EL (cell line): ENCODE measurements around the gene IL17D.
A peak's percentile ranks its signal among the peaks of the same experiment; 100 is the strongest.

Experiments used
- DNase-seq: peaks from one replicate; pipeline ENCODE4 v3.0.0-alpha.2; 2016

Gene IL17D

DNA sequence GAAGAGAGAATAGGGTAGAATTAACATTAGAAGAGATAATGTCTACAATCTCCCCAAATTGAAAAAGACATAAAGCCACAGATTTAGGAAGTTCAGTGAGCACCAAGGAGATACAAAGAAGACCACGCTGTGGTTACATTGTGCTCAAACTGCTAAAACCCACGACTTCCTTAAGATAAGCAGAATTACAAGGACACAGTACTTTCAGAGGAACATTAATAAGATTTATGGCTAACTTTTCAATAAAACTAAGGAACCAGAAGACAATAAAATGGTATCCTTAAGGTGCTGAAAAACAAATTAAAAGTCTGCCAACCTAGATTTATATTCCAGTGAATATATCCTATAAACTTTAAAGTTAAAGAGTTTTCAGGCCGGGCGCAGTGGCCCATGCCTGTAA lies 7.4 kb upstream of the IL17D start:
- no peak for DNase-seq

DNA sequence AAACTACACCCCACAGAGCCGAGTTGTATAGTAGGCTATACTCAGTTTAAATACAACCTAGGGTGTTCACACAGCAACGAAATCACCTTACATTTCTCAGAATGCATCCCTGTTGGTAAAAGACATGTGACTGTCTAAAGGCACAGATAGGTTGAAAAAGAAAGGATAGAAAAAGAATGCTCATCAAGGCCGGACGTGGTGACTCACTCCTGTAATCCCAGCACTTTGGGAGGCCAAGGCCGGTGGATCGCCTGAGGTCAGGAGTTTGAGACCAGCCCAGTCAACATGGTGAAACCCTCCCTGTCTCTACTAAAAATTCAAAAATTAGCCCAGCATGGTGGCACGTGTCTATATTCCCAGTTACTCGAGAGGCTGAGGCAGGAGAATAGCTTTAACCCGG lies 3.8 kb upstream of the IL17D start:
- no peak for DNase-seq

DNA sequence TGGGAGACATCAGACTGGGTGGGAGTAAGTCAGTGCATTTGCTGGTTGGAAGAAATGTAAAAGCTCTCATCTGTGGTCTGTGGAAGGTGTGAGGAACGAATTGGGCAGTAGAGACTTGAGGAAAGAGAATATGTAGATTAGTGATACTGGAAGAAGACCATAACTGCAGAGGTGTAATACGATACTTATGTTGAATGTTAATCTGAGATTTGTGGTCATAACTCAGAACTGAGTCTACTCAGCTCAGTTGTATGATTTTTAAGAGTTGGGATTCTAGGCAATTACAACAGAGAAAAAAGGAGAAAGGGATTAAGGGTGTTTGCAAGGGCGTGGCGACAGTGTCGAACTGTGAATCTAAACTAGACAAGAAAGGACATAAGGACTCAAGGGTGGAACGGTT lies 3.2 kb upstream of the IL17D start:
- no peak for DNase-seq

DNA sequence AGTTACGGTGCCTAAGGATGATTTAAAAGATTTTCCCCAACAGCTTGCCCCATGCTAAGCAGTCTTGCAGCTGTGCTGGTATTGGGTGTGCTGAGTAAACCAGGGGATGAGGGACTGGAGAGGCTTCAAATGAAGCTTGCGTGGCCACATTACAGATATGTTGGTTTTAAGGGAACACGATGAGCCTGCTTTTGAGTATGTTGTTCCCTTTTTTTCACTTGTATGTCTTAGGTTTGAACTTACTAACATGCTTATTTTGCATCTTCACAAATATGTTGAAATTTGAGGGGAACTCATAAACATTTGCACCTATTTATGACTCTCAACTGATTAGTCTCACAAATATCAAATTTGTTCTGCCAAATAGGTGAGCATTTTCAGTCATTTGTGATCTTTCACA lies 2.0 kb upstream of the IL17D start:
- DNase-seq, result no peak

DNA sequence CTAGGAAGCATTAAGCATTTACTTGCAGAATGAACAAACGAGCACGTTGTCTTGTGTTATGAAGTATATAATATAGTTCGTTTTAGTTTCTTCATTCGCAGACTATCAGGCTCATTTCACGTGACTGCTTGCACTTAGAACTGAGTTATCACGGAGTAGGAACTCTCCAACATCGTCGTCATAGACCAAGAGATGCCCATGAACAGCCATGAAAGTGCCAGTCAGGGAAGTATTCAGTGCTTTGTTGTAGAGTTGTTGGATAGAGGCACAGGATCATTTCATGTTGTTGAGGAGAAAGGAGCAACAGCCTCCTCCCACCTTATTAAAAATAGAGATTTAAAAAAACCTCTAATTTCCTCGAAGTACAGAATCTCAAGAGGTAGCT lies 977 bp upstream of the IL17D start:
- no peak for DNase-seq

DNA sequence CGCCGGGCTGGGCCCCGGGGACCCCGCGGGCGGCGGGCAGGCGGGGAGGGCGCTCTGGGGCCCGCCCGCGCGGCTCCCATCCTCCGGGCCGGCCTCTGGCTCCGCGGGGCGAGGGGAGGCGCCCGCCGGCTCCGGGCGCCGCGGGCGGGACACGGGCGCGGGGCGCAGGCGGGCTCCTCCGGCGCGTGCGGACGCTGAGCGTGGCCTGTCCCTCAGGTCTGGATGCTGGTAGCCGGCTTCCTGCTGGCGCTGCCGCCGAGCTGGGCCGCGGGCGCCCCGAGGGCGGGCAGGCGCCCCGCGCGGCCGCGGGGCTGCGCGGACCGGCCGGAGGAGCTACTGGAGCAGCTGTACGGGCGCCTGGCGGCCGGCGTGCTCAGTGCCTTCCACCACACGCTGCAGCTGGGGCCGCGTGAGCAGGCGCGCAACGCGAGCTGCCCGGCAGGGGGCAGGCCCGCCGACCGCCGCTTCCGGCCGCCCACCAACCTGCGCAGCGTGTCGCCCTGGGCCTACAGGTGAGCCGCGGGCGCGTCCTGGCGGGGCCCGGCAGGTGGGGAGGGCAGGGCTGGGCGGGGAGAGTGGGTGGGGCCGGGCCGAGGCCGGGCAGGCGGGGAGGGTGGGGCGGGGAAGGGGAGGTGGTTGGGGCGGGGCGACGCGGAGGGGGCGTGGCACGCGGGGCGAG lies 420 bp downstream of the IL17D start:
- DNase-seq, result peak; percentile 78

DNA sequence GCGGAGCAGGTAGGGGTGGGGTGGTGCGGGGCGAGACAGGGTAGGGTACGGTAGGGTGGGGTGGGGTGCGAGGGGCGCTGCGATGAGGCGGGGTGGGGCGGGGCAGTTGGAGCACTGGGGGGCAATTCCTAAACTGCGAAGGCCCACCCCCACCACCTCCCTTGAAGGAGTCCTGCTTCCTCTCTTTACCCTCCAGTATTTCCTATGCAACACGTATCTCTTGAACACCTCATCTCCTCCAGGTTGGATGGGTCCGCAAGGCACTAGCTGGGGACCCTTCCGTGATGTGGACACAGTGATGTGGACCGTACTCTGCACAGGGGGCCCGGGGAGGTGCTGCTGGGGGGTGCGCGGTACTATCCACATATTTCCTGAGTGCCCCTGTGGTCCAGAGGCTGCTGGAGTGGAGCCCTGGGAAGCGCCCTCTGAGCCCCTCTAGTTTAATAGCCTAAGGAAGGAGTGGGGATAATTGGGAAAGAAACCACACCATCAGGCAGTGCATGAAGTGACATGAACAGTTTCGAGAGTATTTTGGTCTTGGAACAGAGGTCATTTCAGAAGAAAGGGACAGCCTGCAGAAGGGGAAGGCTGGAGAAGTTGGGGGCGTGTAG lies 1.1 kb downstream of the IL17D start:
- DNase-seq, result no peak

DNA sequence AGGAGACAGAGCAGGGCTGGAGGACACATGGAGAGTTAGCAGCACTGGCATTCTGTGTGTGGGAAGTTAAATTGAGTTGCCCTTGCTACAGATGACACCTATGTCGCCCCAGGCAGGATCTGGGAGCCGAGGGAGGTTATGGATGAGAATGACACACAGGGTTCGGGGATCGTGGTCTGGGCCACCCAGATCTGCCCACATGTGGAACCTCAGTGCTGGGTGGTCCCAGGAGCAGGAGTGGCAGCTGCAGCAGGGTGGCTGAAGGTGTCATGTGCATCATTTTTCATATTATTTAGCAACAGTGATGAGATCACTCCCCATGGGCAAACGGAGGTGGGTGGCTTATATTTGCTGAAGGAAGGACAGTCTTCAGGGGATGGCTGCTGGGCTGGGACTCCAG lies 3.2 kb downstream of the IL17D start:
- no peak for DNase-seq

DNA sequence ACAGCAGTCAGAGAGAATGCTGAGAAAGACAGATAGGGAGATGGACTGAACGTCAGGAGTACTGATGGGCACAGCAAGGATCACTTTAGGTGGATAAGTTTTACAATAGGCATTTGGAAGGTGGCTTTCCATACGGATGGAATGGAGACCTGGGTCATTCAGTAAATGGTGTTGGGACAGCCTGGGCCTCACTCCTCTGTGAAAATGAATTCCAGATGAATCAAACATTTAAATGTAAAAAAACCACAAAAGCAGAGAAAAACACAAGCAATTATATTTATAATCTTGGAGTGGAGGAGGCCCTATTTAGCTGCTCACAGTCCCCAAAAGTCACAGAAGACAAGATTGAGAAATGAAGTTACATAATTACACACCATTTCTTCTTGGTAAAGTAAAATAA lies 4.7 kb downstream of the IL17D start:
- no peak for DNase-seq

DNA sequence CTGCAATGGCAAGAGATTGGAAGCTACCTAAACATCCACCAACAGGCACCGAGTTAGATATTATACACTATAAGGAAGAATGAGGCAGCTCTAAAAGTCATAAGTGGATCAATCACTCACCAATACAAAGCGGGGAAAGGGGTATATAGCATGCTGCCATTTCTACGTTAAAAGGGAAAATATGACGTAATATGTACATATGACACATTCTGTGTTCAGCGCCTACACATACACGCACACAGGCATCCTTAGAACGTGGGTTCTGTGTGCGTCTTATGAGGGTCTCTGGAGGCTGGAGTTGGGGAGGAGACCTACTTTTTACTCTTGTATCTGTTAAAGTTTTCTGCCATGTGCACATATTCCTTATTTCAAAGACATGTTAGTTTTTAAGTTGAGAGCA lies 5.9 kb downstream of the IL17D start:
- no peak for DNase-seq

DNA sequence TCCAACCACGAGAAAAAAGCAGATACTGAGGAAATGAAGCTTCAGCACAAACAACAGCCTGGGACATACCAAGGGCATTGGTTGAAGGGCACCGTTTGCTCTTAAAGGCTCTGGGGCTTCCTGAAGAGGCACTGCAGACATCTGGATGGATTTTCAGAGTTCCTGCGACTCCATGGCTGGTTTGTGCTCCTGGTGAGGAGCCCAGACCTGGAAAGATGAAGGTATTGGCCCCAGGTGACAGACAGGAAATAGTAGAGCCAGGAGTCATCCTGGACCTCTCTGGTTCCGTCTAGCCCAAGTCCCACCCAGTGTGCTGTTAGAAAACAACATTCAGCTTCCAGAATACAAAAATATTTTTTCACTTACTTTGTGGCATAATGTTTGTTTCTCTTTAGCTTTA lies 6.3 kb downstream of the IL17D start:
- no peak for DNase-seq

DNA sequence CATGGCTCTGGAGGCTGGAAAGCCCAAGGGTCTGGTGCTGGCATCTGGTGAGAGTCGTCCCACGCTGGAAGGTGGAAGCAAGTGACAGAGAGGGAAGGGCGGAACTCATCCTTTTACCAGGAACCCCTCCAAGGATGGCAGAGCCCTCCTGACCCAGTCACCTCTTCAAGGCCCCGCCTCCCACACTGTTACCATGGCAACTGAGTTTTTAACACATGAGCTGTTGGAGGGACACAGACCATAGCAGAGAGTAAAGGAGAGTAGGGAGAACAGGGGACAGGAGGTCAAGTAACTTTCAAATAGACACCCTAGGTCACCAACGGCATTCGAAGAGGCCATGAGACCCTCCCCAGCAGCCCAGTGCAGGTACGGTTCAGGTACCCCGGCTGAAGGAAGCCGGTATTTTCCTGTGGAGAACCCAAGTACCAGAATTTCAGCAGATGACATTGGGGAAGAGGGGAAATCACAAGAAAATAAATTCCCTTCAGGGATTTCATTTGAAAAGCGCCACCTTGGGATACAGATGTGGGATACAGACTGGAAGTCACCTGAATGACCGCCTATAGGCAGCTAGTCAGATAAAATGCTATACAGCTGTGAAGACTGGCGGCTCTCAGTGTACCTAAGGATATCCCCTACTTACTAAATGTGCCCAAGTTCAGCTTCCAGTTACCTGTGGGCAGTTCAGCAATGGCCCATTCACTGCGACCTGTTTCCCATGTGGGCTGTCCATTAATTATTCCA lies 8.0 kb downstream of the IL17D start:
- peak; percentile 32 for DNase-seq

DNA sequence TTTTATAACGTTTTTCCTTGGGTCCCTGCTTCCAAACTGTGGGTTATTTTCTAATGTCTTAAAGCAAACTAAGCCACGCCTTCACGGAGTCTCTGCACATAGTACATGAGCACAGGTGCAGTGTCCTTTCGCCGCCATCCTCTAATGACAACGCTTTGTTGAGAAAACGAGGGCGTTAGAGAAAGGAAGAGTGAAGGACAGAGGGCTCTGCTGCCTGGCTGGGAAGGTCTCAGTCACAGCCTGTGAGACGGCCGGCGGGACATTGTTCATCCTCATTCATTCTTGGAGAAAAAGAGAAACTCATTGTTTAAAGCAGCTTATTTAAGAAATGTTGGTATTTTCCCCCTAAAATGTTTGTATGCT lies 9.5 kb downstream of the IL17D start:
- DNase-seq, result no peak

DNA sequence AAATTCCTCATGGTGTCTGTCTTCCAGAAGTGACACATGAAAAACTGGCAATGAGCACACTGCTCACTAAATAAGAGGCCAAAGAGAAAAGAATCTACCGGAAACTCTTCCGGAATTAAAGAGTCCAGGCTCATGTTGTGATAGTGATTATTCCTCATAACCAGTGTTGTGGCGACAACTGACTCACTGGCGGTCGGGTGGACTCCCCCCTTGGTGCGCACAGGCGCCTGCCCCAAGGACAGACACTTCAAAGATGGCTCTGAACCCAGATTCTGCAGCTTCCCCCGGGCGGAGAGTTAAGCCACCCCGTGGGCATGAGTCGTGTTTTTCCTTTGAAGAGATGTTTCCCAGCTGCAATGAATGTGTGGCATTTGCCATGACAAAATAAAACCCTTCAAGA lies 10.3 kb downstream of the IL17D start:
- peak; percentile 81 for DNase-seq

DNA sequence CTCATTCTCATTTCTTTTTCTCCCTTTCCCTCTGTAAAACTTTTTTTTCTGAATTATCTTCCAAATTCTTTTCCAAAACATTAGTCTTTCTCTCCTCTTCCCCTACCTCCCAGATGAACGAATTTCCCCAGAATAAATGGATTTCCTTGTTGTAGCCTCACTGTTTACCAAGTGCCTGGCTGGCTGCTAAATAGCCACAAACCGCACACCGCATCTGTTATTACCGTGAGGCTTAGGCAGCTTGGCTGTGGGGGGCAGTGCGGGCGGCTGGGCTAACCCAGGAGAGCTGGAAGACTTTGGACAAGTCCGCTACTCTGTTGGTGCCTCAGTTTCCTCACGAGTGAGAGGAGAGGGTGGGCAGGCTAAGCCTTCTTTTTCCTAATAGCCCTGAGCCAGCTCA lies 10.7 kb downstream of the IL17D start:
- DNase-seq, result peak; percentile 27

DNA sequence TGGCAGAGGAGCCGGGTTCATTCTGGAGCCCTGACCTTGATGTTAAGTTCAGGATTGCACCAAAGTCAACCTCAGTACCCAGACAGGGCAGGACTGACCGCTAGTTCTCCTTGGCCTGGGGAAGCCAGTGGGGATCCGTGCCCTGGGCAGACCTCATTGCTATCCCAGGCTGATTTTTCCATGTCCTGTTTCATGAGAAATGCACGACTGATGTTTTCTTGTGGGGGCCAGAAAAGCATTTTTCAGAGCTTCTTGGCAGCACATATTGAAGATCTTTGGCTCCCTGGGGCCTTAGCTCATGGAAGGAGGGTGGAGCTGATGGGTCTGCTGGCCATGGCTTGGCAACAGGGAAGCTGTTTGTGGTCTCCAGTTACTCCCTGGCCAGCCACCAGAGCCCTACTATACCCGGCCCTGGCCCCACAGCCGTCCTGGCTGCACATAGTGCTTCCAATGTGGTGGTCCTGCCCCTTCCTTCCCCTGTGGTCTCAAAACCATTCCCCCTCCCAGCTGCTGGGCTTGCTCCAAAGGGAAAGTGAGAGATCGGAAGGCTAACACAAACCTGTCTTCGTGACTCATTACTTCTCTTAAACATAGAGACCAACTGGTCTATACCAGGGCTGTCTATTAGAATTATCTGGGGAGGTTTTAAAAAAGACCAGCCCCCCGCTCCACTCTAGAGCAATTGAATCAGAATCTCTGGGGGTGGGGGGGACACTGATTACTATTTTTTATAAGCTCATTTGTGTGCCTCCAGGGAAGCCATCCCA lies 11.2 kb downstream of the IL17D start:
- DNase-seq, result peak; percentile 31

DNA sequence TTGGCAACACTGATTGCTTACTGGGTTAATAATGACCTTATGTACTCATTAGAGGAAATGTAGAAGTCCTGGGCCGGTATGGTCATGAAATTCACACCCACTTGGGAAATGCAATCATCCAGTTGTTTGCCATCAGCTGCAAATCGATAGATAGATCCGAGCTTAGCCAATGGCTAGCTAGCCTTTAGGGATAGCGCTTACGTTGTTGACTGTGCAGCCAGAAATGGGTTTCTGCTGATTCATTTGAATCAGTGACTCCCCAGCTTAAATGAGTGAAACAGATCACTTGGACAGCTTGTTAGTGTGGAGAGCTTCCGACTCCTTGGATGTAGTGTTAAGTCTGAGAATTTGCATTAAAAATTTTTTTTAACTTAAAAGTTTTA lies 11.8 kb downstream of the IL17D start:
- no peak for DNase-seq

DNA sequence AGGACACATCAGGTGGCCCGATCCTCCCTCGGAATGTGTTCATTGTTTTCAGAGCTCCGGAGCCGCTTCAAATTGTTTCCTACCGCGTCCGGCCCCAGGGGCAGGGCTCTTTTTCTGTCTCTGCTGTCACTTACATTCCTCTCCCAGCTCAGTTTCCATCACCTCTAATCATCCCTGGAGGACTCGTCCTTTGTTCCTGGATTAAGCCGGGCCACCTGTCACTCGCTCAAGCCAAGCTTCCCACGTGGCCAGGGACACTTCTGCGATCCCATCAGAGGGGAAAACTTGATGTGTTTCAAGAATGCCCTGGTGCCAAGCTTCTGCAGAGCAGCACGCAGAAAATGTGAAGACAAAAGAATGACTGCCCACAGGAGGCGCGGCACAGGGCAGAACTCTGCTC lies 13.5 kb downstream of the IL17D start:
- no peak for DNase-seq

DNA sequence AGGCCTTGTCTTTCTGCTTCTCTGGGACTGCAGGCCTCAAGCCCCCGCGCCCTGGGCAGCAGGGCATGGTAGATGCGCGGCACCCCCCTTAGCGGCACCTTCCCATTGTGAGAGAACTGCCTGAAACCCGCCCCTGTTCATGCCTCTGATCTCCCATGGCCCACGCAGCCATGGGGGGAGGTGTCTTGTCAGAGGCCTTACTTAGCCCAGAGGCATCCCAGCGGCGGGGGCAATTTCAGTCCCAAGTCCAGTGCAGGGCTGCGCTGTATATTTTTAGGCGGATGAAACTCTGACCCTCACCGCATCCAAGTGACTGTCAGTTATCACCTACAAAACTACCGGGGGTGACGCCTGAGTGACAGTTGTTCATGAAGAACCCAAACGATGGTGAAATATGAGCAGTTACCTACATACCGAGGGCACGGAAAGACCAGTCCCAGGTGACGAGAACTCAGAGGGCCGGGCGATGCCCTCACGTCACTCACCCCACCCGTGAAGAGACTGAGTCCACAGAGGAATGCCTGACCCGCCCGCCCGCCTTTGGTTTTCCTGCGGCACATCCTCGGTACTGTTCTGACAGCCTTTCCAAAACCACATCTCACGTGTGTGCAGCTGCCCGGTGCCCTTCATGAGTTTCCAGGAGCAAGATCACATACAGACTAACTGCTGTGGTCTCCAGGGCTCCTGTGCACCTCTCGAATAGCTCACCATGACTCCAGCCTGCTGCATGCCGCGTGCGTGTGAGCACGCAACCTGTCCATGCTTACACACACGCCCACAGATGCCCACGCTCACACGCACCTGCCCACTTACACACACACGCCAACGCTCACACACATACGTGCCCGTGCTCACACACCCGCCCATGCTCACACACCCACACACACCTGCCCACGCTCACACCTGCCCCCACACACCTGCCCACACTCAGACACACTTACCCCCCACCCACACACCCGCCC lies 14.4 kb downstream of the IL17D start:
- DNase-seq, result no peak

DNA sequence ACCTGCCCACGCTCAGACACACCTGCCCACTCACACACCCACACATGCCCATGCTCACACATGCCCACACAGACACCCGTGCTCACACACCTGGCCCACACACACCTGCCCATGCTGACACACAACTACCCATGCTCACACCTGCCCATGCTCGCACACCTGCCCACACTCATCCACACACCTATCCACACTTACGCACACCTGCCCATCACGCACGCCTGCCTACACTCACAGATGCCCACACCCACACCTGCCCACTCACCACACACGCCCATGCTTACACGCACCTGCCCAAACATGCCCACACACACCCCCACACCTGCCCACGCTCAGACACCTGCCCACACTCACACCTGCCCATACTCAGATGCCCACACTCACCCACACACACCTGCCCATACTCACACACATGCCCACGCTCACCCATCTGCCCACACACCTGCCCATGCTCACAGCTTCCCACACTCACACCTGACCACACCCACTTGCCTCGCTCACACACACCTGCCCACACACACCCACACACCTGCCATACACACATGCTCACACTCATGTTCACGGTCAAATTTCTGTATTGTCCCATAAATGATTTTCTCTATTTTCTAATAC lies 15.6 kb downstream of the IL17D start:
- no peak for DNase-seq

DNA sequence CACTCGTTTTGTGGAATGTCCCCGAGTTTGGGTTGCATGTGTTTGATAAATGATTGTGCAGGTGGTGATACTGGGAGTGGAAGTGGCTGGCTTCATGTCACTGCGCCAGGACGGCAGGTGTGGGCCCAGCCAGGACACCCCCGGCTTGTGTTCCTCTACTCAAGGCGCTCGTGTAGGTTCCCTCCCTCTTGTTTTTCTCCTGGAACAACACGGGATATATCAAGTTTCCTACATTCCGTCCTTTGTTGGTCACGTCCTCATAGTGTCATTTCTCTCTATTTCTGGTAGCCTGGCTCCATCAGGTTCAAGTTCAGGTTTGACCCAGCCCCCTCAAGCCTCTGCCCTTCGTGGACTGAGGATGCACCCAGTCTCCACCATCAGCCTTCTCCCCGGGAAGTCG lies 16.3 kb downstream of the IL17D start:
- no peak for DNase-seq

DNA sequence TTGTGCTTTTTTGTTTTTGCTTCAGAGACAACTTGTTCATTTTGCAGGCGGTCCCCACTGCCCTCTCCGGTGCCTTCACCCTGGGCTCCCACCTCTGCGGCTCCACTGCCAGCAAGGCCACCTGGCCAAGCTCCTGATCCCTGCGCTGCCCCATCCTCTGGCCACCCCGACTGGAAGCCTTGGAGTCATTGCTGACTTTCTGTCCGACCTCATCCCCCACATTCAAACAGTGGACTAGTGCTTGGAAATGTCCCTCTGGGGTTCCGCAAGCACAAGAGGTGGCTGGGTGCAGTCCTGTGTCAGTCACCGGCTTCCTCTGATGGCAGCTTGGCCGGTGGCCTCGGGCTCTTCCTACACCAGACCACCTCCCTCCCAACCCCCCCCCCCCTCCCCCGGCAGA lies 17.0 kb downstream of the IL17D start:
- DNase-seq, result no peak
